ENCODE results near the gene PTCH2.

The PTCH2 gene

GRCh38 chr1:44810101-44810761 lies 32.8 kb downstream of the PTCH2 start:
- Histone ChIP-seq H3K27ac (ENCODE audit: low read depth, low read length) (peak overlapping the region; percentile 99), H3K27me3 (ENCODE audit: control insufficient read depth, insufficient read depth, low read length) (no peaks in the 10 kb centered on the region), H3K4me3 (ENCODE audit: low read length) (peak overlapping the region; percentile 22), H3K9ac (ENCODE audit: low read length) (no peak overlapping the region), H3K4me1 (ENCODE audit: control insufficient read depth, insufficient read depth, low read length) (peaks cover 36% of the 10 kb centered on the region), H3K36me3 (ENCODE audit: control insufficient read depth, insufficient read depth, low read length) (no peaks in the 10 kb centered on the region)

- peaks cover 36% of the 10 kb centered on the region for H3K4me1 ChIP-seq (ENCODE audit: control insufficient read depth, insufficient read depth, low read length)
- peaks cover 4% of the 10 kb centered on the region for H3K36me3 ChIP-seq (ENCODE audit: control insufficient read depth, insufficient read depth, low read length)
- H3K27me3 ChIP-seq (ENCODE audit: control insufficient read depth, insufficient read depth, low read length), result no peaks in the 10 kb centered on the region
- peak overlapping the region; percentile 14 for H3K4me3 ChIP-seq (ENCODE audit: low read length)
- peak overlapping the region; percentile 6 for H3K9ac ChIP-seq (ENCODE audit: low read length)
- H3K27ac ChIP-seq (ENCODE audit: low read depth, low read length), result peak overlapping the region; percentile 99
Observed at GRCh38 chr1:44808938-44809917, 33.8 kb downstream of the PTCH2 start.

GRCh38 chr1:44808063-44808937 lies 34.8 kb downstream of the PTCH2 start, which contains the start of gene BTBD19:
Gene BTBD19 (plus strand): TSS chr1:44808523. CDS start chr1:44808821, 298 bp downstream.
- no peaks in the 10 kb centered on the region for H3K27me3 ChIP-seq (ENCODE audit: control insufficient read depth, insufficient read depth, low read length)
- peak within 1 kb of the TSS; percentile 48 for H3K4me3 ChIP-seq (ENCODE audit: low read length)
- peaks cover 4% of the 10 kb centered on the region for H3K36me3 ChIP-seq (ENCODE audit: control insufficient read depth, insufficient read depth, low read length)
- peaks cover 36% of the 10 kb centered on the region for H3K4me1 ChIP-seq (ENCODE audit: control insufficient read depth, insufficient read depth, low read length)
- peak within 1 kb of the TSS; percentile 57 for H3K9ac ChIP-seq (ENCODE audit: low read length)
- H3K27ac ChIP-seq (ENCODE audit: low read depth, low read length), result peak within 1 kb of the TSS; percentile 99

GRCh38 chr1:44807364-44808062 lies 35.5 kb downstream of the PTCH2 start:
- peaks cover 10% of the 10 kb centered on the region for H3K36me3 ChIP-seq (ENCODE audit: control insufficient read depth, insufficient read depth, low read length)
- no peaks in the 10 kb centered on the region for H3K27me3 ChIP-seq (ENCODE audit: control insufficient read depth, insufficient read depth, low read length)
- H3K27ac ChIP-seq (ENCODE audit: low read depth, low read length), result peak overlapping the region; percentile 99
- peaks cover 36% of the 10 kb centered on the region for H3K4me1 ChIP-seq (ENCODE audit: control insufficient read depth, insufficient read depth, low read length)
- H3K4me3 ChIP-seq (ENCODE audit: low read length), result peak overlapping the region; percentile 48
- H3K9ac ChIP-seq (ENCODE audit: low read length), result peak overlapping the region; percentile 57

- H3K27me3 ChIP-seq (ENCODE audit: control insufficient read depth, insufficient read depth, low read length), result no peaks in the 10 kb centered on the region
- H3K4me3 ChIP-seq (ENCODE audit: low read length), result peak within 1 kb of the TSS; percentile 48
- peaks cover 38% of the 10 kb centered on the region for H3K4me1 ChIP-seq (ENCODE audit: control insufficient read depth, insufficient read depth, low read length)
- H3K27ac ChIP-seq (ENCODE audit: low read depth, low read length), result peak within 1 kb of the TSS; percentile 99
- H3K36me3 ChIP-seq (ENCODE audit: control insufficient read depth, insufficient read depth, low read length), result peaks cover 15% of the 10 kb centered on the region
- peak within 1 kb of the TSS; percentile 57 for H3K9ac ChIP-seq (ENCODE audit: low read length)
Observed at GRCh38 chr1:44806704-44807363, 36.2 kb downstream of the PTCH2 start, which contains the start of gene DYNLT4. Gene DYNLT4 (minus strand): TSS chr1:44807351. CDS start chr1:44806668, 683 bp downstream.

- Histone ChIP-seq H3K27me3 (ENCODE audit: control insufficient read depth, insufficient read depth, low read length) (no peaks in the 10 kb centered on the region), H3K4me3 (ENCODE audit: low read length) (no peak overlapping the region), H3K27ac (ENCODE audit: low read depth, low read length) (peak overlapping the region; percentile 99), H3K9ac (ENCODE audit: low read length) (no peak overlapping the region), H3K4me1 (ENCODE audit: control insufficient read depth, insufficient read depth, low read length) (peaks cover 39% of the 10 kb centered on the region), H3K36me3 (ENCODE audit: control insufficient read depth, insufficient read depth, low read length) (peaks cover 16% of the 10 kb centered on the region)
Observed at GRCh38 chr1:44806025-44806703, 36.9 kb downstream of the PTCH2 start.

- H3K36me3 ChIP-seq (ENCODE audit: control insufficient read depth, insufficient read depth, low read length), result peaks cover 16% of the 10 kb centered on the region
- no peak overlapping the region for H3K27ac ChIP-seq (ENCODE audit: low read depth, low read length)
- peaks cover 42% of the 10 kb centered on the region for H3K4me1 ChIP-seq (ENCODE audit: control insufficient read depth, insufficient read depth, low read length)
- H3K9ac ChIP-seq (ENCODE audit: low read length), result no peak overlapping the region
- H3K4me3 ChIP-seq (ENCODE audit: low read length), result no peak overlapping the region
- no peaks in the 10 kb centered on the region for H3K27me3 ChIP-seq (ENCODE audit: control insufficient read depth, insufficient read depth, low read length)
Observed at GRCh38 chr1:44805311-44806024, 37.6 kb downstream of the PTCH2 start.

GRCh38 chr1:44803312-44804095 lies 39.5 kb downstream of the PTCH2 start:
- Histone ChIP-seq H3K27me3 (ENCODE audit: control insufficient read depth, insufficient read depth, low read length) (no peaks in the 10 kb centered on the region), H3K4me1 (ENCODE audit: control insufficient read depth, insufficient read depth, low read length) (peaks cover 24% of the 10 kb centered on the region), H3K27ac (ENCODE audit: low read depth, low read length) (no peak overlapping the region), H3K9ac (ENCODE audit: low read length) (no peak overlapping the region), H3K4me3 (ENCODE audit: low read length) (no peak overlapping the region), H3K36me3 (ENCODE audit: control insufficient read depth, insufficient read depth, low read length) (peaks cover 16% of the 10 kb centered on the region)

GRCh38 chr1:44803062-44803311 lies 40.1 kb downstream of the PTCH2 start:
- Histone ChIP-seq H3K36me3 (ENCODE audit: control insufficient read depth, insufficient read depth, low read length) (peaks cover 16% of the 10 kb centered on the region), H3K4me1 (ENCODE audit: control insufficient read depth, insufficient read depth, low read length) (peaks cover 20% of the 10 kb centered on the region), H3K27me3 (ENCODE audit: control insufficient read depth, insufficient read depth, low read length) (no peaks in the 10 kb centered on the region), H3K9ac (ENCODE audit: low read length) (no peak overlapping the region), H3K27ac (ENCODE audit: low read depth, low read length) (no peak overlapping the region), H3K4me3 (ENCODE audit: low read length) (no peak overlapping the region)

All from rectal smooth muscle tissue (tissue), 1 donor.